Amniotic epithelial cell (primary cell): ENCODE data around the gene ORM1.
"Not testable (repeated sequence)": the region's sequence is repeated elsewhere in the genome, so short reads cannot be mapped to it uniquely, and the experiment has no call there.

ENCODE experiments used
- DNase-seq: peaks from one replicate; pipeline ENCODE4 v3.0.0-alpha.2; 2010; ENCODE audit warnings: low read depth

Gene ORM1

DNA sequence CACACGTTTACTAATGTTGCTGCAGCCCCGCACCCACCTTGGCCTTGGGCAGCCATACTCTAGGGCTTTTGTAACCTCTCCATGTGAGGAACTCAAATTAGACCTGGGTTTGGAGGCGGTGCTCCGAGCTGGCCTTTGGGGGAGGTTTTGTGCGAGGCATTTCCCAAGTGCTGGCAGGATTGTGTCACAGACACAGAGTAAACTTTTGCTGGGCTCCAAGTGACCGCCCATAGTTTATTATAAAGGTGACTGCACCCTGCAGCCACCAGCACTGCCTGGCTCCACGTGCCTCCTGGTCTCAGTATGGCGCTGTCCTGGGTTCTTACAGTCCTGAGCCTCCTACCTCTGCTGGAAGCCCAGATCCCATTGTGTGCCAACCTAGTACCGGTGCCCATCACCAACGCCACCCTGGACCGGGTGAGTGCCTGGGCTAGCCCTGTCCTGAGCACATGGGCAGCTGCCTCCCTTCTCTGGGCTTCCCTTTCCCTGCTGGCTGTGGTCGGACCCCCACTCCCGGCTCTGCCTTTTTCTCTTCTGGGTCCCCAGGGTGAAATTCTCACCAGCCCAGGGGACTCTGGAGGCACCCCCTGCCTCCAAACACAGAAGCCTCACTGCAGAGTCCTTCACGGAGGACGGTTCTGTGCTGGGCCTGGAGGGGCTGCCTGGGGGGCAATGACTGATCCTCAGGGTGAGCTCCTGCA is at the start of gene ORM1:
ORM1 (plus strand) TSS at position 268 of the 701 bp plus-strand sequence; CDS start at position 304, 36 bp downstream.
- DNase-seq: not testable (repeated sequence)

DNA sequence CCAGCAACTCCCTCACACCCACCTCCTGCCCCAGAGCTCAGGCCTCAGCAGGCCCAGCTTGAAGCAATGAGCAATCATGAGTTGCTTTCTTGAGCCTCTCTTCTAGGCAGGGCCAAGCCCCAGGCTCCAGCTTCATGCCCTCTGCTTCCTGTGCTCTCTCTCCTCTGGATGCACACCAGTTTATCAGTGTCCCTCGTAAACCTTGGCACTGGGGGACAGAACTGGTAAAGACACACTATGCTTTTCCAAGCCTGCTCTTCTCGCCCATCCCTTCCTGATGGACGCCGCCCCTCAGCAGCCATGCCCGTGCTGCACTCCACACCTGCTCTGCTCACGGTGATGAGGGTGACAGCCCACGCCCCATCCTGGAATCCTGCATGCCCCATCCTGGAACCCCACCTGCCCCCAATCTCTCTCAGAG is 49.4 kb upstream of the ORM1 start:
- DNase-seq: no peak

DNA sequence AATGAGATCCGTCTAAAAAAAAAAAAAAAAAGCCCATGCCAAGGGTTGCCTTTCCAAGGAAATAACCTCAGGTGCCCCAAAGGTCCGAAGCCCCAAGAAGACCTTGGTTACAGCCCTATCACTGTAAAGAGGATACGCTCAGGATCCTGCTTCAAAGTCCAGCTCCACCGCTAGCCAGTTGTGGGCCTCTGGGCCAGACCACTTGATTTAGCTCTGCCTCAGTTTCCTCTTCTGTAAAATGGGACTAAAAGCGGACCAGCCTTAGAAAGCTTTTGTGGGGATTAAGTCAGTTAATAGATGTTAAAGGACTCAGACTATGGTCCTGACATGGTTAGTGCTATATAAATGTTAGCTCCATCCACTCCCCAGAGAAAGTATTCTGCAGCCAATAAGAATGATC is 48.7 kb upstream of the ORM1 start:
- no peak for DNase-seq

DNA sequence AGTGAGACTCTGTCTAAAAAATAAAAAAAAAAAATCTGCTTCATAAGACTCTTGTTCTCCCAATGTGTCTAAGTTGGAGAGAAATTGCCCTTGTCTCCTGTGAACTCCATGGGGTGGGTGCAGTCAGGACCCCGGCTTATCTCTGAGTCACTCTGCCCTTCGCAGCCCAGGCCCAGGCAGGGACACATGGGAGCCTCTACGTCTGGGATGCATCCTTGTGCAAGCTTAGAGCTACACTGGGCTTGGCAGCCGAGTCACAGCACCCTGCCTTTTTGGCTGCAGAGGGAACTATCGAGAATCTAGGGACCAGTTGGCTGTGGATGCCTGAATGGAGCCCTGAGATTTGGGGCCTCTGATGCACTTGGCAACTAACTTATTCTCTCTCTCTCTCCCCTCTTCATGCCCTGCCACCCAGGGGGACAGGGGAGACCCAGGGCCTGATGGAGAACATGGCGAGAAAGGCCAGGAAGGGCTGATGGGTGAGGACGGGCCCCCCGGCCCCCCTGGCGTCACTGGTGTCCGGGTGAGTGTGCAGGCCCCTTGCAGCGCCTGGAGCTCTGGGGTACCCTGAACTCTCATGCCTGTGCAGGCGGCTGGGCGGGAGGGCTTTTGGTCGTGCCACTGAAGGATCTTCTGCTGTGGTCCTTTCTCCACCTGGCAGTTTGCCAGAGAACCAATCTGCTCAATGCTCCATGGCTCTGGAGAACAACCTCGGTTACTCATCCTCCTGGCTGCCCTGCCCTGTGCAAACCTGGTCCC is 47.5 kb upstream of the ORM1 start:
- no peak for DNase-seq

DNA sequence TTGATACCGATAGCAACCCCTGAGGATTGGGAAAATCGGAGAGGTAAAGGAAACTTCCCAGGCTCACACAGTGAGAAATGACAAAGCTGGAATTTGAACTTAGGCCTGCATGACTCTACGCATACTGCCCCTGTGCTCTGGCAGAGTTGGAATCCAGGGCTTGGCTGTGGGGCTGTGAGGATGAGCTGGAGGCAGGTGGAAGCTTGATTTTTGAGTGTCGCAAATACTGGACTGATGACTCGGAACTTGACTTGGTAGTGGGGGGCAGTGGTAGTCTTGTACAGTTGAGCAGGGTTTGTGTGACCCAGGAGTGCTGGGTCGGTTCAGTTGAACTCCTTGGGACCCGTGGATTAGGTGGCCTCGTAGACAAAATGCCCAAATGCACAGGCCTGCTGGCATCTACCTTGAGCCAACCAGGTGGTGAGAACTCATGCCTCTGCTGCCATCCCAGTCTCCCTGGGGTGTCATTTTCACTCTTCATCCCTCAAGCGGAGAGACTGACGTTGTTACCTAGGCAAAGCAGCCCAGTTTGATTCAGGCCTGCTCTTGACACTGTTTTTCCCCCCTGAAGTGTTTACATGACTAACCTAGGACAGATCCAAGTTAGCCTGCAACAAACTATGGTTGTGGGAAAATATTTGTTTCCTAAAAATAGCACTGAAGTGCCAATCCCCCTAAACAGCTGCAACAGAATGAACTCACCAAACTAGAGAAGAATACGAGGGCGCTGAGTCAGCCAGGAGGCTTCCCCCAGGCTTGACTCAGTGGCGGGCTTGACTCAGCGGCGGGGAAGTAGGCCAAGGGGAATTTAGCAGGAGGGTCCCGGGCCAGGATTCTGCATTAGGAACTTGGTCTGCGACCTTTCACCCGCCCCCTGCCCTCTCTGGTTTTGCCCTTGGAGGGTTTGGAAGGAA is 45.7 kb upstream of the ORM1 start:
- peak; percentile 97 for DNase-seq

DNA sequence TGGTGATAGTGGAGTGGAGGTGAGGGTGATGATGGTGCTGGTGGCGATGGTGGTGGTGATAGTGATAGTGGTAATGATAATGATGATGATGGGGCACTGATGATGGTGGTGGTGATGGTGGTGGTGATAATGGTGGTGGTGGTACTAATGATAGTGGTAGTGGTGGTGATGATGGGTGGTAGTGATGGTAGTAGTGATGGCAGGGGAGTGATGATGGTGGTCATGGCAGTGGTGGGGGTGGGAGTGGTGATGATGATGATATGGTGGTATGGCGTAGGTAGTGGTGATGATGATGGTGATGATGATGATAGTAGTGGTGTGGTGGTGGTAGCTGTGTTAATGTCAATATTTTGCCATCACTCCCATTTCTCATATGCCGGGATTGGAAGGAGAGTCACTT is 44.5 kb upstream of the ORM1 start:
- DNase-seq: no peak

DNA sequence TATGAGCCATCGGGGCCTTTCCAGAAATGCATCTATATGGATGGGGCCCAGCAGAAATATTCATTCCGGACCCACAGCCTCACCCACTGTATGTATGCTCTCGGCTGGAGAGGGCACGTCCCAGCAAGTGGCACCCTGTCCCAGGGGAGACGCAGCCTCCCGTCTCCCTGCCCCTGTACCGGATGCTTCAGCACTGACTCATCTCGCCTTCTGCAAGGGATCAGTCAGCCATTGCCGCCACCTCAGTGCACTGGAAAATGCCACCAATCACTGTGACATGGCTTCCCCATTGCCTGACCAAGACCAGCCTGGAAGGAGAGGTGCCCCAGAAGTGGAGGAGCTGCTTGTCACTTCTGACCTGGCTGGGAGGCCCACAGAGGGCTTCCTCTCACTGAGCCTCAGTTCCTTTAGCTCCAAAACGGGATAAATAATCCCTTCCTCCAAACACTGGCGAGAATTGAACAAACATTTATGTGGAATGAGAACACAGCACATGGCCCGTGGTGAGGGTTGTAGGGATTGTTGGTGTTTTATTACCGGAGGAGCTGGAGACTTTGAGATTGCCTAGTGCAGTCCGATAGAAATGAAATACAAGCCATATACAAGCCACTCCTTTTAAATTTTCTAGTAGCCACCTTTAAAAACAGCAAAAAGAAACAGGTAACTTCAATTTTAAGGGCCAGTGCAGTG is 43.9 kb upstream of the ORM1 start:
- peak; percentile 25 for DNase-seq

DNA sequence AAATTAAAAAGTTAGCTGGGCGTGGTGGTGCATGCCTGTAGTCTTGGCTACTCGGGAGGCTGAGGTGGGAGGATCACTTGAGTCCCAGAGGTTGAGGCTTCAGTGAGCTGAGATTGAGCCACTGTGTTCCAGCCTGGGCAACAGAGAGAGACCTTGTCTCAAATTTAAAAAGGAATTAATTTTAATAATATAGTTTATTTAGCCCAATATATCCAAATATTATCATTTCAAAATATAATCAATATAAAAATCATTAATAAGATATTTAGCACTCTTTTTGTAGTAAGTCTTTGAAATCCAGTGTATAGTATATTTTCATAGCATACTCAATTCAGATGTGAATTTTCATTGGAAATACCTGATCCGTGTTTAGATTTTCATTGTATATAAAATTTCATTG is 43.2 kb upstream of the ORM1 start:
- DNase-seq: no peak

DNA sequence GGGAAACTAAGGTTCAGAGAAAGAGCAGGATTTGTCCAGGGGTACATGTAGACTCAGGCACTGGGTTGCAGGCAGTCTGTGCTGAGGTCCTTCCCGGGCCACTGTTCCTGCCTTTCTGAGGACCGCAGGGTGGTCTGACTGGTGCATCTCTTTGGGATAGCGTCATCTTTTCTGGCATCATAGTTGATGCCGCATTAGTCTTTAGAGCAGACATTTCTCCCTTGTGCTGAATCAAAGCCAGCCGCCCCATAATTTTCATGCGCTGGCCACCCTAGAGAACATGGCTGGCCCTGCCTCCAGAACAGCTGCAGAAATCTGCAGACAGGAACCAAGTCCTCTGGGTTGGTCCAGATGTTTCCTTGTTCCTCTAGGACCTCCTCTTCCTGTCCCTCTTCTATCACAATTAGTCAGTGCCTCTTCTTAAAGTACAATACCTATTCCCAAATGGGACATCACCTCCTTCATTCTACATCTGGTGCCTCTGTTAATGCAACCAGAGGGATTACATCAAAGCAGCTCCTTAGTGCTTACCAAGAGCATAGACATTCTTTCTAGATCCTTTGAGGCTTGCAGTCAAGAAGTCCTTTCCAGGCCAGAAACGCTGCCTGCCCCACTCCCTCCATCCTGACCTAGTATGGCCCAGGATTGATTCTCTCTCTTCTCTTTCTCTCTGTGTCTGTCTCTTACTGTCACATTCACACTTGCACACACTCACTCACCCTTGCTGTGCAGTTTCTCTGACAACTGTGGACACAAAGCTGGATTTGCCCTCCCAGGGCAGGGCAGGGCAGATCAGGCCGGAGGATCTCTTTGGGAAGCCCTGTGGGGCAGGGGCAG is 42.0 kb upstream of the ORM1 start:
- DNase-seq: no peak

DNA sequence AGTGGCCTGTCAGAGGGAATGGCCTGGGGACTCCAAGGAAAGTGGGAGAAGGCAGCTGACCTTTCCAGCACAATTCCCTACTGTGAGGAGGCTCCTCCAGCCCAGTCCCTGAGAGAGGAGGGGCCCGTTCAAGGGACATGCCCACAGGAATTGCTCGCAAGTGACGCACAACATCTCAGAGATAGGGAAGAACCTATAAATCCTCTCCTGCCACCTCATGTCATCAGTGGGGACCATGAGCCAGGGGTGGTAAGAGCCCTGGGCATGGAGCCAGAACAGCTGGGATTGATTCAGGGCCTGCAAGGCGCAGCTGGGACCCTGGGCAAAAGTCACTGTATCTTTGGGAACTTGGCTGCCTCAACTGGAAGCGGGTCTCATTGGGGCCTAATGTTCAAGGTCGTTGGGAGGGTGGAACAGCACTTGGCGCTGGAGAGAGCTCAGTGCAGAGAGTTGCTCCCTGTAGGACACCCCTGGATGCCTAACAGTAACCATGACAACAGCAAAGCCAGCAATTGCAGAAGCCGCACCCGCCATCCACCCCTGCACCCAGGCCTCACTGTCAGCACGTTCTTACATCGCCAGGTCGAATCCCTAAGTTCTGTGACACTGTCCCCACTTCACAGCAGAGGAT is 41.3 kb upstream of the ORM1 start:
- DNase-seq: peak; percentile 27

DNA sequence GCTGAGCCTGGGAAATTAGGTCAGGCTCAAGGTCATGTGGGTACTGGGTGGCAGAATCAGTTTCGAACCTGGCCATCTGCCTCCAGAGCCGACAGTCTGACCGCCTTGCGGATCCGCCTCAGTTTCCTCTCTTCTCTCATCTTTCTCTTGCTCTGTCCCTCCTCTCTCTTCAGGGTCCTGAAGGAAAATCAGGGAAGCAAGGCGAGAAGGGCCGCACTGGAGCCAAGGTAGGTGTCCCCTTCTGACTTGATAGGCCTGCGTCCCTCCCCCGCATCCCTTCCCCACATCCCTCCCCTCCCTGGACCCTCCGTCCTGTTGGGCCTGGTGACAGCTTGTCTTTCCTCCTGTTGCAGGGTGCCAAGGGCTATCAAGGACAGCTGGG is 40.8 kb upstream of the ORM1 start:
- DNase-seq: no peak

DNA sequence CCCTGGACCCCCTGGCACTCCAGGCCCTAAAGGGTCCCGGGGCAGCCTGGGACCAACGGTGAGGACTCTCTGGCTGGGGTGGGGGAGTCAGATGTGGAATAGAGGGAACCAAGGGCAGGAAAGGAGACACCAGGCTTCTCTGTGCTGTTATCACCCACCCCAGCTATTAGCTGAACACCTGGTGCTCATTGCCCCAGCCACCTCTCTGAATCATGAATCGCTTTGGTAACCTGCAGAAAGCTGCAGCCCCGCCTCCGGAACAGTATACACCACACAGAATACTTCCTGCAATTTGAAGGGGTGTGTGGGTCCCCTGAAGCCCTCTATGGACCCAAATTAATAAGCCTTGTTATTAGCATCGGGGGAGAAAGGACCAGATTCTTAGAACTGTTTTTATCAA is 40.4 kb upstream of the ORM1 start:
- DNase-seq: no peak

DNA sequence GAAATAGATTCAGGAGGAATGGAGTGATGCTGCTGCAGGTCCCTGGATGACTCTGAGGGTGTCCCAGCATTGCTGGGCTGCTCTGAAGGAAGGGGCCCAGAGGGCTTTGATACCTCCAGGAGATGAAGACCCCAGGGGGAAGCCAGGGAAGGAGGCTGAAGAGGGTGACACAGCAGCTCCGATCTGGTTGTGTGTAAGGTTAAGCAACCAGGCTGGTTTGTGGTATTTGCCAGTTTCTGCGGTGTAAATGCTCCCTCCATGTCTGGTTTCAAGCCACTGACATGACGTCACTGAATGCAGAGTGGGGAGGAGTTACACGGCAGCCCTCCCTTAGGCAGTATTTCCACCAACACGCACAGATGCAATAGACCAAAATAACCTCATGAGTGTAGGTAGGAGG is 40.0 kb upstream of the ORM1 start:
- DNase-seq: peak; percentile 97

DNA sequence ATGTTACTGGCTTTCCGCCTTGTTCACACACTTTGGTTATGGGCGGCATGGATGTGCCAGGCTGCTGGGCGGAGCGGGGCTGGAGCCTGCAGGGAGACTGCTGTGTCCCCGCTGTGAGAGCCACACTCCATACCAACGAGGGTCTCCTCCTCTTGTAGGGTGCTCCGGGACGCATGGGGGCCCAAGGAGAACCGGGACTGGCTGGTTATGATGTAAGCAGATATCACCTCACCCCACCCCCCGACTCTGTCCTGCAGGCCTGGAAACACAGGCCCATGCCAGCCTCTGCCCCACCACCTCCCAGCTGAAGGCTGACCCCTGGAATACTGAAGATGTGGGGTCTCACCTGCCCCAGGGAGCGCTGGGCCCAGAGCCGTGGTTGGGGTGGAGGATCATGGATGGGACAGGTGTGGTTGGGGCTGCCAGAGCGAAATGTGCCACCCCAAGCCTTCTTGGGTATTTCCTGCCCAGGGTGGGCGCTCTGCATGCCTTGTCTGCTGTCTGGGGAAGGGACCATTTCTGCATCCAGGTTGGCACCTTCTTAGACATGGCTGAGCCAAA is 39.3 kb upstream of the ORM1 start:
- DNase-seq: no peak

DNA sequence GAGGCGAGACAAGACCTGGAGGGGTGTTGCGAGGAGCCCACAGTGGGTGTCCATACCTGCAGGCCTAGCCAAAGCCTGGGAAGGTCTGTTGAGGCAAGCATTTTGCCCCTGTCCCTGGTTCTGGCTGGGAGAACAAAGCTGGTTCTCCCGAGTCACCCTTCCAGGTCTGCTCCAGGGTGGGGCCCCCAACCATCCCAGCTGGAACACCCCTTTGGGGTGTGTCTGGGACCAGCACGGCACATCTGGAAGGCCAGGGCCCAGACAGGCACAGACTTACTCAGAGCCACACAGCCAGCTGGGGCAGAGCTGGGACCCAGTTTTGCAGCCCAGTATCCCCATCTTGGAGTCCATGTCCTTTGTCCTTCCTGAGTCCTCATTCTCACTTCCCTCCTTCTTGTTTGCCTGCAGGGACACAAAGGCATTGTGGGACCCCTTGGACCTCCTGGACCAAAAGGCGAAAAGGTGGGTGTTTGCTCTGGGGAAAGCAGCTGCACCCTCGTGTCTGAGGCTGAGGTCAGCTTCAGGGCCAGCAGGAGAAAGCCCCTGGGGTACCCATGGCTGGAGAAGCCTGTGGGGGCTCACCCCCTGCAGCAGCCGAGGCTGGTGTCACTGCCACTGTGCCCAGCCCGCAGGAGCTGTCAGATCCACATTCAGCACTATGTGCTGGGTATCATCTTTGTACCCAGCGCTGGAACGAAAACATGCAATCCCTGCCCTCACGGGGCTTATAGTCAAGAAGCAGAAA is 38.4 kb upstream of the ORM1 start:
- DNase-seq: no peak

DNA sequence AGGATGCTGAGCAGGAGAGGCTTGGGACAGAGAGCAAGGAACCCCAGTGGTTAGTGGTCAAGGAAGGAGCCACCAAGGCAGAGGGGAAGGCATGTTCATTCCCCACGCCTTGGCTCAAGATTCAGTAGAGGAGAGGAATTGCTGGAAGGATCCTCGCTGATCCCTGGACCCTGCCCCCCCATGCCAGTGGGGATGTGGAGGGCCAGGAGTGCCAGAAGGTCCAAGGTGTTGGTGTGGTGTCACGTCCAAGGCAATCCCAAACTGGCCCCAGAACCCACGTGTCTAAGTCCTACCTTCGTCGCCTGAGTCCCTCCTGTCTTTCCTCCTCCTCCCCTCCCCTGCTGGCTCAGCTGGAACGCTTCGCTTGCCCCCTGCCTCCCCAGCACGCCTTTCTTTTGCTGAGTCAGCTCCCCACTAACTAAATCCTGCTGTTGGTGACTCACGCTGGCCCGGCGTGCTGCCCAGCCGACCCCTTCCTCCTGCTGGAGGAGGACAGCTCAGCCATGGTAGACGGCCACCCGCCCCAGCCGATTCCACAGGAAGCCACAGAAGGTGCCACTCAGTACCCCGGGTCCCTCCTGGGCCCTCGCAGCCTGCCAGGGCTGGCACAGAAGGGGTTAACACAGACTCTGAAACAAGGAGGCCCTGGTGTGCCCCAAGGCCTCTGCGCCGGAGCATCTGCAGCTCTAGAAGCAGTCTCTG is 37.6 kb upstream of the ORM1 start:
- DNase-seq: peak; percentile 82

DNA sequence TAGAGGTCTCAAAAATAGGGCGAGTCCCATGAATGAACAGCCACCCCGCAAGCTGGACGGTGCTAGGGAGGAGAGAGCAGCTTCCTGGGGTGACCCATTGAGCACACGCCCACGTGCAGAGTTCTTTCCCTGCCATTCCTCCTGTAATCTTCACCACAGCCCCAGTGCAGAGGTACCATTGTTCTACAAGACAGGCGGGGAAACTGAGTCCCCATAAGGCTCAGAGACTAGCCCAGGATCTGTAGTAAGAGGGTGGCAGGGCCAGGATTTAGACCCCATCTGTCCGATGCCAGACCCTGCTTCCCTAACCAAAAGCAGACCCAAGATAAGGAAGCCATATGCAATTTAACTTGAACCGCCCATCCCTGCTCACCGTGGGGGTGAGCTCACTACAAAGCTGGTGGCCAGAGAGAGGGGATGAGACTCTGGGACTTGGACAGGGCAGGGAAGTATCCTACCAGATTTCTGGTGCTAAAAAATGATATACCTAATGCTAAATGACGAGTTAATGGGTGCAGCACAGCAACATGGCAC is 36.7 kb upstream of the ORM1 start:
- DNase-seq: no peak

DNA sequence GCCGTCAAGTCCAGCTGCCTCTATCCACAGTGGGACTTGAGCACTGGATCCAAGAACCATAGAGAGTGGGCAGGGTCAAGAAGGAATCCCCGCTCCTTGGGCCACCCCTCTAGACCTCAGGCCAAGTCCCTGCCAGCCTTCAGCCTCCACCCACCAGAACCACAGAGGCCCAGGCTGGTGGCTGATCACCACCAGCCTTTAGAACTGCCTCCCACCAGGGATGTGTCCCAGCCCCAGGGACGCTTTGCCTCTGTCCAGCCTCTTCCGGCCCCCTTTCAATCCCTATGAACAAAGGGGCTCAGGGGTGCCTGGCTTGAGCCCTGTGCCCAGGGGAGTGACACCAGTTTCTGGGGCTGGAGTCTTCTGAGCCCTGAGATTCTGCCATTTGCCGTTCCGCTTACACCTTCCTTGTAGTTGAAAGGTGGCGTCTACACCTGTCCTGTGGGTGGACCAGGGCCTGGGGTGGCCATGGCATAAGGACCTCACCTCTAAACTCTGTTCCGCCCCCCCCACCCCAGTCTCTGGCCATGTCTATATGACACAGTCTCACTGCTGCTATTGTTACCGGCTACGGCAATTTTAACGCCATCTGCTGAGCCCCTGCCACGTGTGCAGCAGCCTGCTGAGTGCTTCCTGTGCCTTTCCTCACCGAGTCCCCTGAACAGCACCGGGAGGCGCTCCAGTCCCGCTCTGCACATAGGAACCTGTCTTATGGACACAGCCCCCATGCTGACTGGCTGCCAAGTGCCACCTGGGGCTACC is 35.7 kb upstream of the ORM1 start:
- no peak for DNase-seq
